ENCODE results near the gene CCSAP. TPM values are rescaled to one million over a fixed set of nuclear protein-coding genes. Genes with fewer than 3 reads are reported as not detected.

Gene CCSAP
- total and polyA plus RNA-seq, 7 experiments from 2014 or later: 1.1 to 13.9 (median 12.6) TPM

- H3K27ac ChIP-seq (ENCODE audit: low read depth, low read length): no peak overlapping the region
- CTCF ChIA-PET: no interaction called here
- no peak overlapping the region for H3K4me3 Mint-ChIP-seq
- intact Hi-C loops (cut with micrococcal nuclease): no loop called here
- ATAC-seq: no peak
- no peak overlapping the region for H3K27ac Mint-ChIP-seq
- no peaks in the 10 kb centered on the region for H3K27me3 Mint-ChIP-seq
- no peaks in the 10 kb centered on the region for H3K4me1 ChIP-seq (ENCODE audit: control insufficient read depth in 2 of 2, insufficient read depth in 2 of 2, low read length in 2 of 2)
- POLR2A ChIA-PET: no interaction called here
- peaks cover 11 to 43% (median 26%) of the 10 kb centered on the region in 5 donors for H3K36me3 Mint-ChIP-seq
- H3K9me3 Mint-ChIP-seq: no peaks in the 10 kb centered on the region
- H3K4me3 ChIP-seq (ENCODE audit: low read length): no peak overlapping the region
- peaks cover 3 to 12% (median 4%) of the 10 kb centered on the region in 7 donors for H3K4me1 Mint-ChIP-seq
- H3K9me3 ChIP-seq (ENCODE audit: control insufficient read depth in 2 of 3, low read length in 3 of 3): no peaks in the 10 kb centered on the region
- no peaks in the 10 kb centered on the region for H3K27me3 ChIP-seq (ENCODE audit: control insufficient read depth in 2 of 2, insufficient read depth in 2 of 2, low read length in 2 of 2)
- DNase-seq: no peak
- peaks cover 4 to 57% (median 13%) of the 10 kb centered on the region in 3 experiments for H3K36me3 ChIP-seq (ENCODE audit: control insufficient read depth in 2 of 3, insufficient read depth in 3 of 3, low read length in 3 of 3)
Measured at GRCh38 chr1:229298887-229299503, 43.9 kb downstream of the CCSAP start.

- H3K4me1 ChIP-seq (ENCODE audit: control insufficient read depth in 2 of 2, insufficient read depth in 2 of 2, low read length in 2 of 2): no peaks in the 10 kb centered on the region
- H3K27me3 ChIP-seq (ENCODE audit: control insufficient read depth in 2 of 2, insufficient read depth in 2 of 2, low read length in 2 of 2): no peaks in the 10 kb centered on the region
- H3K36me3 ChIP-seq (ENCODE audit: control insufficient read depth in 2 of 3, insufficient read depth in 3 of 3, low read length in 3 of 3): peaks cover 4 to 53% (median 13%) of the 10 kb centered on the region in 3 experiments
- intact Hi-C loops (cut with micrococcal nuclease): no loop called here
- no peak overlapping the region for H3K27ac Mint-ChIP-seq
- H3K4me3 ChIP-seq (ENCODE audit: low read length): no peak overlapping the region
- ATAC-seq (no peak), DNase-seq (no peak)
- H3K4me1 Mint-ChIP-seq: peaks cover 2 to 10% (median 4%) of the 10 kb centered on the region in 7 donors
- CTCF ChIA-PET: no interaction called here
- POLR2A ChIA-PET: no interaction called here
- H3K36me3 Mint-ChIP-seq: peaks cover 11 to 45% (median 28%) of the 10 kb centered on the region in 5 donors
- H3K27ac ChIP-seq (ENCODE audit: low read depth, low read length): no peak overlapping the region
- no peaks in the 10 kb centered on the region for H3K9me3 ChIP-seq (ENCODE audit: control insufficient read depth in 2 of 3, low read length in 3 of 3)
- no peaks in the 10 kb centered on the region for H3K27me3 Mint-ChIP-seq
- H3K4me3 Mint-ChIP-seq: no peak overlapping the region
- no peaks in the 10 kb centered on the region for H3K9me3 Mint-ChIP-seq
Measured at GRCh38 chr1:229298420-229298819, 44.4 kb downstream of the CCSAP start.

GRCh38 chr1:229297746-229298145, 45.1 kb downstream of the CCSAP start:
- H3K27me3 Mint-ChIP-seq: no peaks in the 10 kb centered on the region

GRCh38 chr1:229296541-229296941, 46.3 kb downstream of the CCSAP start:
- Histone ChIP-seq H3K27ac (ENCODE audit: low read depth, low read length) (no peak overlapping the region), H3K27me3 (ENCODE audit: control insufficient read depth in 2 of 2, insufficient read depth in 2 of 2, low read length in 2 of 2) (no peaks in the 10 kb centered on the region), H3K9me3 (ENCODE audit: control insufficient read depth in 2 of 3, low read length in 3 of 3) (no peaks in the 10 kb centered on the region), H3K4me1 (ENCODE audit: control insufficient read depth in 2 of 2, insufficient read depth in 2 of 2, low read length in 2 of 2) (no peaks in the 10 kb centered on the region), H3K36me3 (ENCODE audit: control insufficient read depth in 2 of 3, insufficient read depth in 3 of 3, low read length in 3 of 3) (peaks cover 4 to 45% (median 13%) of the 10 kb centered on the region in 3 experiments), H3K4me3 (ENCODE audit: low read length) (no peak overlapping the region)
- ChIA-PET CTCF (no interaction called here), POLR2A (interaction anchor here (0.5 kb wide), 1 partner anchor 146 kb away, joined by 3 read pairs; no protein-coding TSS in a partner anchor)
- H3K27me3 Mint-ChIP-seq: no peaks in the 10 kb centered on the region
- no peak overlapping the region for H3K4me3 Mint-ChIP-seq
- ATAC-seq: no peak
- H3K9me3 Mint-ChIP-seq: peaks cover 0 to under 1% (median 0%) of the 10 kb centered on the region in 11 donors
- H3K27ac Mint-ChIP-seq: no peak overlapping the region
- DNase-seq: no peak
- H3K4me1 Mint-ChIP-seq: peaks cover 0 to 8% (median 3%) of the 10 kb centered on the region in 7 donors
- peaks cover 11 to 40% (median 29%) of the 10 kb centered on the region in 5 donors for H3K36me3 Mint-ChIP-seq
- intact Hi-C loops (cut with micrococcal nuclease): no loop called here

More at GRCh38 chr1:229297746-229298145, 45.1 kb downstream of the CCSAP start:
- Histone ChIP-seq H3K9me3 (ENCODE audit: control insufficient read depth in 2 of 3, low read length in 3 of 3) (no peaks in the 10 kb centered on the region), H3K4me3 (ENCODE audit: low read length) (no peak overlapping the region), H3K4me1 (ENCODE audit: control insufficient read depth in 2 of 2, insufficient read depth in 2 of 2, low read length in 2 of 2) (no peaks in the 10 kb centered on the region), H3K36me3 (ENCODE audit: control insufficient read depth in 2 of 3, insufficient read depth in 3 of 3, low read length in 3 of 3) (peaks cover 4 to 47% (median 13%) of the 10 kb centered on the region in 3 experiments), H3K27ac (ENCODE audit: low read depth, low read length) (no peak overlapping the region), H3K27me3 (ENCODE audit: control insufficient read depth in 2 of 2, insufficient read depth in 2 of 2, low read length in 2 of 2) (no peaks in the 10 kb centered on the region)
- Mint-ChIP-seq H3K9me3 (no peaks in the 10 kb centered on the region), H3K4me3 (no peak overlapping the region), H3K4me1 (peaks cover 0 to 8% (median 3%) of the 10 kb centered on the region in 7 donors), H3K27ac (no peak overlapping the region), H3K36me3 (peaks cover 11 to 39% (median 28%) of the 10 kb centered on the region in 5 donors)
- ATAC-seq: no peak
- POLR2A ChIA-PET: no interaction called here
- intact Hi-C loops (cut with micrococcal nuclease): no loop called here
- CTCF ChIA-PET: no interaction called here
- DNase-seq: no peak

GRCh38 chr1:229295745-229296144, 47.1 kb downstream of the CCSAP start:
- no peaks in the 10 kb centered on the region for H3K4me1 ChIP-seq (ENCODE audit: control insufficient read depth in 2 of 2, insufficient read depth in 2 of 2, low read length in 2 of 2)
- H3K36me3 Mint-ChIP-seq: peaks cover 16 to 45% (median 31%) of the 10 kb centered on the region in 5 donors
- ATAC-seq (no peak), DNase-seq (no peak)
- H3K4me1 Mint-ChIP-seq: peaks cover 0 to 8% (median 2%) of the 10 kb centered on the region in 7 donors
- ChIA-PET CTCF (no interaction called here), POLR2A (no interaction called here)
- peaks cover 0 to 8% (median 0%) of the 10 kb centered on the region in 11 donors for H3K9me3 Mint-ChIP-seq
- H3K27me3 ChIP-seq (ENCODE audit: control insufficient read depth in 2 of 2, insufficient read depth in 2 of 2, low read length in 2 of 2): no peaks in the 10 kb centered on the region
- H3K36me3 ChIP-seq (ENCODE audit: control insufficient read depth in 2 of 3, insufficient read depth in 3 of 3, low read length in 3 of 3): peaks cover 4 to 47% (median 13%) of the 10 kb centered on the region in 3 experiments
- no peak overlapping the region for H3K4me3 ChIP-seq (ENCODE audit: low read length)
- no peaks in the 10 kb centered on the region for H3K9me3 ChIP-seq (ENCODE audit: control insufficient read depth in 2 of 3, low read length in 3 of 3)
- H3K4me3 Mint-ChIP-seq: no peak overlapping the region
- H3K27ac ChIP-seq (ENCODE audit: low read depth, low read length): no peak overlapping the region
- H3K27me3 Mint-ChIP-seq: no peaks in the 10 kb centered on the region
- intact Hi-C loops (cut with micrococcal nuclease): no loop called here
- H3K27ac Mint-ChIP-seq: peak overlapping the region in 1 of 9 donors; percentile 21

GRCh38 chr1:229293528-229294204, 49.2 kb downstream of the CCSAP start:
- Mint-ChIP-seq H3K9me3 (peaks cover 0 to 11% (median 0%) of the 10 kb centered on the region in 11 donors), H3K4me1 (peaks cover 0 to 8% (median 0%) of the 10 kb centered on the region in 7 donors), H3K36me3 (peaks cover 12 to 44% (median 25%) of the 10 kb centered on the region in 5 donors), H3K27me3 (no peaks in the 10 kb centered on the region), H3K27ac (peak overlapping the region in 1 of 9 donors; percentile 72), H3K4me3 (no peak overlapping the region)
- H3K27me3 ChIP-seq (ENCODE audit: control insufficient read depth in 2 of 2, insufficient read depth in 2 of 2, low read length in 2 of 2): no peaks in the 10 kb centered on the region
- H3K4me3 ChIP-seq (ENCODE audit: low read length): no peak overlapping the region
- H3K4me1 ChIP-seq (ENCODE audit: control insufficient read depth in 2 of 2, insufficient read depth in 2 of 2, low read length in 2 of 2): no peaks in the 10 kb centered on the region
- ChIA-PET CTCF (no interaction called here), POLR2A (no interaction called here)
- intact Hi-C loops (cut with micrococcal nuclease): no loop called here
- H3K27ac ChIP-seq (ENCODE audit: low read depth, low read length): no peak overlapping the region
- no peak for ATAC-seq
- peaks cover 4 to 39% (median 6%) of the 10 kb centered on the region in 3 experiments for H3K36me3 ChIP-seq (ENCODE audit: control insufficient read depth in 2 of 3, insufficient read depth in 3 of 3, low read length in 3 of 3)
- no peak for DNase-seq
- H3K9me3 ChIP-seq (ENCODE audit: control insufficient read depth in 2 of 3, low read length in 3 of 3): no peaks in the 10 kb centered on the region

Measured in naive thymus-derived CD4-positive, alpha-beta T cell (primary cell).